Activated CD4-positive, alpha-beta memory T cell treated with anti-CD3 and anti-CD28 coated beads for 36 hours (primary cell): ENCODE measurements around the gene BMPR1B. TPM values are rescaled to one million over a fixed set of nuclear protein-coding genes. Genes with fewer than 3 reads are reported as not detected.

ENCODE experiments used
- CTCF ChIA-PET: fragments of 350-600 bp; sonication (Branson Sonifier 250); formaldehyde crosslinking; loops from one replicate; lab custom pipeline; 2021; ENCODE audit warnings: antibody characterized with exemption, inconsistent platforms; lab: Charles Lee
- POLR2A ChIA-PET: fragments of 350-600 bp; sonication (Branson Sonifier 250); formaldehyde crosslinking; loops from one replicate; lab custom pipeline; 2021; ENCODE audit warnings: antibody characterized with exemption; lab: Charles Lee
- DNase-seq: peaks from one replicate; pipeline ENCODE4 v3.0.0-alpha.2; 2020
- H3K27ac Mint-ChIP-seq: one replicate; pipeline ENCODE4 v1.8.0; 2021; ENCODE audit warnings: mixed read lengths
- H3K27me3 Mint-ChIP-seq: one replicate; pipeline ENCODE4 v1.8.0; 2021; ENCODE audit warnings: mixed read lengths
- H3K36me3 Mint-ChIP-seq: one replicate; pipeline ENCODE4 v1.8.0; 2021; ENCODE audit warnings: mixed read lengths
- H3K4me1 Mint-ChIP-seq: one replicate; pipeline ENCODE4 v1.8.0; 2021; ENCODE audit warnings: low read depth, mixed read lengths
- H3K4me3 Mint-ChIP-seq: one replicate; pipeline ENCODE4 v1.8.0; 2021; ENCODE audit warnings: mild to moderate bottlenecking, mixed read lengths
- H3K9me3 Mint-ChIP-seq: one replicate; pipeline ENCODE4 v1.8.0; 2021; ENCODE audit warnings: mixed read lengths
- intact Hi-C: fragments of 100-400 bp; cut with micrococcal nuclease; formaldehyde crosslinking; loops from one replicate; pipeline ENCODE4 v1.15.1; 2023
- total RNA-seq, 2 experiments: library from RNA; stranded (reverse); gene quantifications; one replicate each; pipeline ENCODE4 v1.2.3, GENCODE V29; 2021

The BMPR1B gene
- total RNA-seq, 2 experiments from 2014 or later, result not detected

GRCh38 chr4:94739741-94740140 is 18.0 kb upstream of the BMPR1B start:
- ChIA-PET CTCF (no interaction called here), POLR2A (no interaction called here)
- H3K4me1 Mint-ChIP-seq, result no peaks in the 10 kb centered on the region
- H3K36me3 Mint-ChIP-seq, result no peaks in the 10 kb centered on the region
- no peak overlapping the region for H3K4me3 Mint-ChIP-seq
- H3K9me3 Mint-ChIP-seq, result no peaks in the 10 kb centered on the region
- H3K27me3 Mint-ChIP-seq, result peaks cover 6% of the 10 kb centered on the region
- DNase-seq, result no peak
- H3K27ac Mint-ChIP-seq, result no peak overlapping the region
- intact Hi-C loops, result no loop called here

GRCh38 chr4:94741304-94741703 is 16.5 kb upstream of the BMPR1B start:
- Mint-ChIP-seq H3K4me3 (no peak overlapping the region), H3K36me3 (no peaks in the 10 kb centered on the region), H3K4me1 (no peaks in the 10 kb centered on the region), H3K27me3 (peaks cover 6% of the 10 kb centered on the region), H3K27ac (no peak overlapping the region), H3K9me3 (no peaks in the 10 kb centered on the region)
- CTCF ChIA-PET, result no interaction called here
- POLR2A ChIA-PET, result no interaction called here
- DNase-seq, result no peak
- intact Hi-C loops, result no loop called here

GRCh38 chr4:94743838-94744237 is 13.9 kb upstream of the BMPR1B start:
- peaks cover 6% of the 10 kb centered on the region for H3K27me3 Mint-ChIP-seq
- H3K4me3 Mint-ChIP-seq, result no peak overlapping the region
- H3K27ac Mint-ChIP-seq, result no peak overlapping the region
- no peaks in the 10 kb centered on the region for H3K36me3 Mint-ChIP-seq
- H3K9me3 Mint-ChIP-seq, result no peaks in the 10 kb centered on the region
- POLR2A ChIA-PET, result no interaction called here
- intact Hi-C loops, result no loop called here
- DNase-seq, result no peak
- CTCF ChIA-PET, result no interaction called here
- no peaks in the 10 kb centered on the region for H3K4me1 Mint-ChIP-seq

- no peaks in the 10 kb centered on the region for H3K4me1 Mint-ChIP-seq
- H3K36me3 Mint-ChIP-seq, result no peaks in the 10 kb centered on the region
- ChIA-PET CTCF (no interaction called here), POLR2A (no interaction called here)
- intact Hi-C loops, result no loop called here
- DNase-seq, result no peak
- no peak overlapping the region for H3K27ac Mint-ChIP-seq
- no peak overlapping the region for H3K4me3 Mint-ChIP-seq
- H3K27me3 Mint-ChIP-seq, result peaks cover 6% of the 10 kb centered on the region
- no peaks in the 10 kb centered on the region for H3K9me3 Mint-ChIP-seq
Measured at GRCh38 chr4:94744850-94745249, 12.9 kb upstream of the BMPR1B start.

GRCh38 chr4:94746746-94747145 is 11.0 kb upstream of the BMPR1B start:
- H3K36me3 Mint-ChIP-seq, result no peaks in the 10 kb centered on the region
- ChIA-PET CTCF (no interaction called here), POLR2A (no interaction called here)
- no peak overlapping the region for H3K27ac Mint-ChIP-seq
- no peak for DNase-seq
- no peaks in the 10 kb centered on the region for H3K9me3 Mint-ChIP-seq
- peaks cover 3% of the 10 kb centered on the region for H3K27me3 Mint-ChIP-seq
- H3K4me3 Mint-ChIP-seq, result no peak overlapping the region
- intact Hi-C loops, result no loop called here
- no peaks in the 10 kb centered on the region for H3K4me1 Mint-ChIP-seq

GRCh38 chr4:94758141-94758699 is 465 bp downstream of the BMPR1B start:
- Mint-ChIP-seq H3K36me3 (no peaks in the 10 kb centered on the region), H3K27me3 (peaks cover 52% of the 10 kb centered on the region), H3K9me3 (no peaks in the 10 kb centered on the region), H3K4me1 (peaks cover 8% of the 10 kb centered on the region), H3K27ac (no peak overlapping the region), H3K4me3 (peak overlapping the region; percentile 34)
- CTCF ChIA-PET, result no interaction called here
- POLR2A ChIA-PET, result no interaction called here
- intact Hi-C loops, result no loop called here
- peak; percentile 12 for DNase-seq

GRCh38 chr4:94758700-94759399 is 1.1 kb downstream of the BMPR1B start:
- peak overlapping the region; percentile 34 for H3K4me3 Mint-ChIP-seq
- H3K9me3 Mint-ChIP-seq, result no peaks in the 10 kb centered on the region
- peaks cover 8% of the 10 kb centered on the region for H3K4me1 Mint-ChIP-seq
- peaks cover 53% of the 10 kb centered on the region for H3K27me3 Mint-ChIP-seq
- ChIA-PET CTCF (no interaction called here), POLR2A (no interaction called here)
- no peak overlapping the region for H3K27ac Mint-ChIP-seq
- intact Hi-C loops, result no loop called here
- no peaks in the 10 kb centered on the region for H3K36me3 Mint-ChIP-seq
- DNase-seq, result no peak

- H3K4me3 Mint-ChIP-seq, result no peak overlapping the region
- DNase-seq, result no peak
- ChIA-PET POLR2A (no interaction called here), CTCF (no interaction called here)
- H3K36me3 Mint-ChIP-seq, result no peaks in the 10 kb centered on the region
- intact Hi-C loops, result no loop called here
- no peak overlapping the region for H3K27ac Mint-ChIP-seq
- peaks cover 52% of the 10 kb centered on the region for H3K27me3 Mint-ChIP-seq
- no peaks in the 10 kb centered on the region for H3K9me3 Mint-ChIP-seq
- H3K4me1 Mint-ChIP-seq, result peaks cover 8% of the 10 kb centered on the region
Measured at GRCh38 chr4:94759767-94760211, 2.0 kb downstream of the BMPR1B start.

- Mint-ChIP-seq H3K27ac (no peak overlapping the region), H3K4me1 (peaks cover 6% of the 10 kb centered on the region), H3K36me3 (no peaks in the 10 kb centered on the region), H3K9me3 (no peaks in the 10 kb centered on the region), H3K4me3 (no peak overlapping the region), H3K27me3 (peaks cover 39% of the 10 kb centered on the region)
- ChIA-PET CTCF (no interaction called here), POLR2A (no interaction called here)
- no peak for DNase-seq
- intact Hi-C loops, result no loop called here
Measured at GRCh38 chr4:94762326-94762725, 4.6 kb downstream of the BMPR1B start.

GRCh38 chr4:94763005-94763404 is 5.2 kb downstream of the BMPR1B start:
- ChIA-PET POLR2A (no interaction called here), CTCF (no interaction called here)
- Mint-ChIP-seq H3K4me1 (peaks cover 5% of the 10 kb centered on the region), H3K36me3 (no peaks in the 10 kb centered on the region), H3K27me3 (peaks cover 36% of the 10 kb centered on the region), H3K27ac (no peak overlapping the region), H3K4me3 (no peak overlapping the region), H3K9me3 (no peaks in the 10 kb centered on the region)
- intact Hi-C loops, result no loop called here
- DNase-seq, result no peak

GRCh38 chr4:94763500-94763899 is 5.7 kb downstream of the BMPR1B start:
- H3K4me3 Mint-ChIP-seq, result no peak overlapping the region
- no peak for DNase-seq
- H3K9me3 Mint-ChIP-seq, result no peaks in the 10 kb centered on the region
- ChIA-PET POLR2A (no interaction called here), CTCF (no interaction called here)
- no peak overlapping the region for H3K27ac Mint-ChIP-seq
- intact Hi-C loops, result no loop called here
- peaks cover 5% of the 10 kb centered on the region for H3K4me1 Mint-ChIP-seq
- peaks cover 36% of the 10 kb centered on the region for H3K27me3 Mint-ChIP-seq
- no peaks in the 10 kb centered on the region for H3K36me3 Mint-ChIP-seq

- no peak overlapping the region for H3K27ac Mint-ChIP-seq
Measured at GRCh38 chr4:94764069-94764468, 6.3 kb downstream of the BMPR1B start.

GRCh38 chr4:94765174-94765573 is 7.4 kb downstream of the BMPR1B start:
- Mint-ChIP-seq H3K27me3 (peaks cover 20% of the 10 kb centered on the region), H3K36me3 (no peaks in the 10 kb centered on the region), H3K9me3 (no peaks in the 10 kb centered on the region), H3K4me3 (no peak overlapping the region), H3K4me1 (no peaks in the 10 kb centered on the region), H3K27ac (no peak overlapping the region)
- ChIA-PET POLR2A (no interaction called here), CTCF (no interaction called here)
- intact Hi-C loops, result no loop called here
- no peak for DNase-seq

More at GRCh38 chr4:94764069-94764468, 6.3 kb downstream of the BMPR1B start:
- intact Hi-C loops, result no loop called here
- H3K9me3 Mint-ChIP-seq, result no peaks in the 10 kb centered on the region
- no peaks in the 10 kb centered on the region for H3K36me3 Mint-ChIP-seq
- POLR2A ChIA-PET, result no interaction called here
- H3K27me3 Mint-ChIP-seq, result peaks cover 30% of the 10 kb centered on the region
- no peaks in the 10 kb centered on the region for H3K4me1 Mint-ChIP-seq
- no peak overlapping the region for H3K4me3 Mint-ChIP-seq
- CTCF ChIA-PET, result no interaction called here
- no peak for DNase-seq
